NCI-H146 treated with DMSO at 0.1 percent for 48 hours (cell line): Measurements from ENCODE around the gene C1QTNF12.

Source experiments
- DNase-seq: peaks from one replicate; lab custom pipeline; 2025; ENCODE audit not compliant: unreplicated experiment; lab: John Stamatoyannopoulos, UW

Gene C1QTNF12

DNA sequence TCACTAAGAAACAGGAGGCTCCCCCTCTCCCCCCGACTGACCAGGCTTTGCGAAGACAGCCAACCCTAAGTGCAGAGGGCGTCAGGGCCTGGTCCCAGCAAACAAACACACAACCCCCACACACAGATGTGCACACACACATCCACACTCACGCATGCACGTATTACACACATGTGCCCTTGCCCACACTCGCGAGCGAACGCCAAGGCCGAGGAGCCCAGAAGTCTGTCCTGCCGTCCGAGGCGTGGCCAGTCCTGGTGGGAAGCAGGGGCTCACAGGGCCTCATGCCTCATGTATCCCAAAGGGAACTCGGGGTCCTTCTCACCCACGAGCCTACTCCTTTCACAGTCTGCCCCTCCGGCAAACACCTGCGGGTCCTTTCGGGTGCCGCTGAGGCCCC lies 16.8 kb downstream of the C1QTNF12 start:
- DNase-seq: no peak

DNA sequence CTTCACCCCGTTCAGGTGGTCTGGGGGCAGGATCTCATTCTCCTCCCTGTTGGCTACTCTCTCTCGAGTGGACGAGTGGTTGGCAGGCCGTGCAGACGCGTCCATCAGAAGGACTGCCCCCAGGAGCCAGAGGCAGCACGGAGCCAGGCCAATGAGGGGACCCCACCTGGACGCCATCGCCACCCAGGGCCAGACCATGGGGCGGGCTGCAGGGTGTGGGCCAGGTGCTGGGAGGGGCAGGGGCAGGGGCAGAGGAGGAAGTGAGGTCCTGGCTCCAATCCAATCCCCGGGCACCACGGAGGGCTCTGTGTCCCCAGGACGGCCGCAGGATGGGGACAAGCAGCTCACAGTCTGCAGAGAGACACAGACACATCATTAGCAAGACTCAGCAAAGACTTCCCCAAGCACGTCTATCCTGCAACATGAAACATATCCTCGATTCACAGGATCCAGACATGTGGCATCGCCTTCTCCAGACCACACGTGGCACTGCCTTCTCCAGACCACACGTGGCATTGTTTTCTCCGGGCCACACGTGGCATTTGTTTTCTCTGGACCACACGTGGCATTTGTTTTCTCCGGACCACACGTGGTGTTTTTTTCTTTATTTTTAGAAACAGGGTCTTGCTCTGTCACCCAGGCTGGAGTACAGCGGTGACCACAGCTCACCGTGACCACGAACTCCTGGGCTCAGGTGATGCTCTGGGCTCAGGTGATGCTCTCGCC lies 17.8 kb downstream of the C1QTNF12 start:
- DNase-seq: no peak

DNA sequence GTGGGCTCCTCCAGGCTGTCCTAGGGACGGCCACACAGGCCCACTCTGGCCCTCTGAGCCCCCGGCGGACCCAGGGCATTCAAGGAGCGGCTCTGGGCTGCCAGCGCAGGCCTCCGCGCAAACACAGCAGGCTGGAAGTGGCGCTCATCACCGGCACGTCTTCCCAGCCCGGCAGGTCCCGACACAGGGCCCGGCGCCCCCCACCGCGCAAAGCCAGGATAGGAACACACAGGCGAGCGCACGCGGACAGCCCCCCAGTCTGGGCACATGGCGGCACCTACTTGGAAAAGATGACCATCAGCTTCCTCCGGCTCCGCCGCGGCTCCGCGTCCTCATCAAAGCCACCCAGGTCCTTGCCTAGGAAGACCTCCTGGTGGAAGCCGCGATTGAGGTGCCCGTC lies 18.3 kb downstream of the C1QTNF12 start:
- DNase-seq: no peak

DNA sequence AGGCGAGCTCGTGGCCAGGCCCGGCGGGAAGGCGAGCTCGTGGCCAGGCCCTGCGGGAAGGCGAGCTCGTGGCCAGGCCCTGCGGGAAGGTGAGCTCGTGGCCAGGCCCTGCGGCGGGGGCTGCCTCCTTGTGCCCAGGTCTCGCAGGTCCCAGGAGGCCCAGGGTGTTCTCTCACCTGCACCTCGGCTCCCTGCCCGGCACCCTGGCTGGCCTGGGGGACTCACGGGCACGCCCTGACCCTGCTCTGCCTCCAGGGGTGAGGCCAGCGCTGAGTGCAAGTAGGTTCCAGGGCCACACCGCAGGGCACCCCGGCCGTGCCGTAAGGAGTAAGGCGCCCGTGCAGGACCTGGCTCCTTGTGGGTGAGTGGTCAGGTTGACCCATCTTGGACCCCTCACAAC lies 19.1 kb downstream of the C1QTNF12 start:
- no peak for DNase-seq

DNA sequence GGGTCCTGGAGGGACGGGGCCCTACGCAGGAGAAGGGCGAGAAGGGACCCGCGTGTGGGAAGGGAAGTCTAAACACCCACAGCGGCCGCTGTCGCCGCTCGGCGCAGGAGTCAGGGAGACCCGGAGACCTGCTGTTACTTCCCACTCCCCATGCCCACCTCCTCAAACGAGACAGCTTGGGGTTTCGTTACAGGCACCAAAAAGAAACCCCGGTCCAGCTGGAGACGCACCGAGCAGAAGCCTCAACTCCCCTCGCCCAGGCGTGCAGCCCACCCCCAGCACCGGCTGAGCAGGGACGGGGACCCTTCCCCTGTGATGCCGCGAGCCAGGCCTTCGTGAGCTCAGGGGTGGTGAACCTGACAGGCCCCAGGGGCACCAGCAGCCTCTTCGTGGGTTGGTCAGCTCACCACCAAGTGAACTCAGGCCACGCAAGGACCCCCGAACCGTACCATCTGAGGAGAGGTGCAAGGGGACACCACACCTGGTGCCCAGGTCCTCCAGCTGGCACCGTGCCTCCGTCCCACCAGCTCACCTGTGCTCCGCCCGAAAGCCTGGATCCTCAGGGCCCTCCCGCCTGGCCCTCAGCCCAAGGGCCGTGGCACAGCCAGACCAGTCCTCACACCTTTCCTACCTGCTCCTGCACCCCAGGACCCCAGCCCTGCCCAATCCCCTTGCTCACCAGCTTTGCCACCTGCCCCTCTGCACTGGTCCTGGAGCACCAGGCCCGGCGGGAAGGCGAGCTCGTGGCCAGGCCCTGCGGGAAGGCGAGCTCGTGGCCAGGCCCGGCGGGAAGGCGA lies 19.8 kb downstream of the C1QTNF12 start:
- DNase-seq: no peak

DNA sequence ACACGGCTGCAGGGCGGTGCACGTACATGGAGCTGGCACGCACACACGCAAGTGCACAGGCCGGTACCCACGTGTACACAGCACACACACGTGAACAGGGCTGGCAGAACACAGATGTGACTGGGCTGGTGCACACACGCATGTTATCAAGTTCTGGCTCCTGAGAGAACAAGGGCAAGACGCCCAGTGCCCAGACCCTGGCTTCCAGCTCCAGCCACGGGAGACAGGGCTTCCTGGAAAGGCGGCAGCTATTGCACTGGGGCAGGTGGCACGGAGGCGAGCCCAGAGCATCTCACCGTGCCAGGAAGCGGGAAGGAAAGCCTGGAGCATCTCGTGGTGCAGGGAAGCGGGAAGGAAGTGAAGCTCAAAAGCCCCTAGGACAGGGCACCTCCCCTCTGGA lies 20.6 kb downstream of the C1QTNF12 start:
- no peak for DNase-seq

DNA sequence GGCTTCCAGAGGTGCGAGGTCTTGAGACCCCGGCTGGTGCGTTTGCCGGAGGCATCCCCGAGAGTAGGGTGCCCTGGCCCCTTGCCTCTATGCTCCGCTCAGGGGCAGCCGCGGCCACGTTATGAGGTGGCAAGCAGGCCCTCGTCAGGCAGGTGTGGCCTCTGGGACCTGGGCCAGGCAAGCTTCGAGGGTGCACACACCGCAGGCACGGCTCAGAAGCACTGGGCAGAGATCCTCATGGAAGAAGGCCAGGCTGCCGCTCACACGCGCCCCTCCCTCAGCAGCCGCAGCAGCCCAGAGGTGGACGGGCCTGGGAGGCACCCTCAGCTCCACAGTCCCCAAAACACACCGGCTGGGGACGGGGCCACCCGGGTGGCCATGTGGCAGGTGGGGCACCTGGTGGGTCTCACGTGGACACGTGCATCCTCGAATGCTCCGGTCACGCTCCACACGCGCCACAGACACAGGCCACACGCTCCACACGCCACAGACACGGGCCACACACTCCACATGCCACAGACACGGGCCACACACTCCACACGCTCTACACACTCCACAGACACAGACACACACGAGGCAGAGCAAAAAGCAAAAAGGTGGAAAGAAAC lies 21.2 kb downstream of the C1QTNF12 start:
- DNase-seq: no peak

DNA sequence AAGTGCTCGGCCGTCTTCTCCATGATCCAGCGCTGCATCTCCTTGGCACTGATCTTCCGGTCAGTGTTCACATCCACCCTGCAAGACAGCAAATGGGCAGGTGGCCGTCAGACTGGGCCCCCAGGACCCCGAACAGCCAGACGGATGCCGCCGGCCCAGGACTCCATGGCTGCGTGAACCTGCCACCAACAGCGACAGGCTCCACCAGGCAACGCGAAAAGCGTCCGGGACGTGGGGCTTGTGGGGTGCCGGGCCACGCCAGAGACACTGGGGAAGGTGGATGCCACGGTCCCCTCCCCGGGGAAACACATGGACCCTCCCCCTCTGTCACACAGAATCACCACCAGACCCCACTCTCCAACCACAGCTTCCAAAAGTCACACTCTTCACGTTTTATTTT lies 22.6 kb downstream of the C1QTNF12 start:
- DNase-seq: no peak

DNA sequence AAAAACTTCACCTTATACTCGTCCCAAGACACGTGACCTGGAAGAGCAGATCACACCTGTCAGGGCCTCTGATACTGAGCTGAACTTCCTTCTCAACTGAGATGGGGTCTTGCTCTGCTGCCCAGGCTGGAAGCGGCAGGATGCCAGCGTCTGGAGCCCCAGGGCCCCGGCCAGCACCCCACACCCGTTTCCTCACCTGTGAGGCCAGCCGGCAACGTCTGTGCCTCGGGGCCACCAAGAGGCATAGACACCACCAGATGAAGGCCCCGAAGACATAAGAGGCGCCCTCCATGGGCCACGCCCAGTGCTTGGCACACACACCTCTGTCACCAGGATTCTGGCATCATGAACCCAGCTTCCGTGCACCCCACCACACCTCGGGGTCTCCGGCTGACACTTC lies 23.2 kb downstream of the C1QTNF12 start:
- DNase-seq: no peak

DNA sequence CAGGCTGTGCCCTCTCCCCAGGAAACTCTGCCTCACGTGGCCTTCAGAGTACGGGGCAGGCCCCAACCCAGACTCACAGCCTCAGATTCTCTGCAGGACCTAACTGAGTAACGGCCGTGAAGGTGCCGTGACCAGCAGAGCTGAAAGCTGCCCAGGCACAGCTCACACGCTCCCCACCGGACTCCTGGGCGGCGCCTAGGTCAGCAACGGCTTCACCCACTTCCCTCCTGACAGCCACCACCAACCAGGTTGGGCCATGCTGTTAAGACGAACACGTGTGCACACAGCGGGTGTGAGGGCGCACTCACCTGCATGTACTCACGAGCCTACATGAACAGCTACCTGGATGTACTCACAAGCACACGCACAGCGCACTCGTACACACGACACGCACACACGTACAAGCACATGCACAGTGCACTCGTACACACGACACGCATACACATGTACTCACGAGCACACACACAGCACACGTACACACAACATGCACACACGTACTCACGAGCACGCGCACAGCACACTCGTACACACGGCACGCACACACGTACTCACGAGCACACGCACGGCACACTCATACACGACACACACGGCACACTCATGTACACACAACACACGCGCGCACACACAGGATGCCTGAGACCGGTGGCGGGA lies 23.8 kb downstream of the C1QTNF12 start:
- DNase-seq: no peak

DNA sequence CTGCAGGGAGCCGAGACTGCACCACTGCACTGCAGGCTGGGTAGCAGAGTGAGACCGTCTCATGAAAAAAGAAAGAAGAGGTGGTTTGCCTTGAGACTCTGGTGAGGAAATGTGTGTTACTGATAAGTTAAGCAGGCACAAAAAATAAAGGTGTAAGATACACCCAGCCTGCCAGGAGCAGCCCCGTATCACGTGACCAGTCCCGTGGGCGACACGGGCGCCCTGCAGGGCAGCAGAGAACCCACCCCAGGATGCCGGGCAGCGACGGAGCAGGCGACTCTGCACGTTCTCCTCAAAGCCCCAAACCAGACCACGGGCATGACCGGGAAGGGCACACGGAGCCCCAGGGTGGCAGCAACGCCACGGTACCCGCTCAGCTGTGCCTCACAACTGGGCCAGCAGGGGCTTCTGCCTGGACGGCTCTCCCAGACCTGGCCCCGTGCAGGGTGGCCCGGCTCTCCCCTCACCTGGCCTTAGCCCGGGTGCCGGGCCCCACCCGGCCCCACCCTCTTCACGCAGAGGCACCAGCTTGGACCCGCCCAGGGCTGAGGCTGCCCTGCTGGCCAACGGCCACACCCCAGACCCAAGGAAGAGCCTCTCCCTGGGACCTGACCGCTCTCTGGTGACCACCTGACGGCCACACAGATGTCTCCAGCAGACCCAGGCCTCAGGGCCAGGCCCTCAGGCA lies 24.5 kb downstream of the C1QTNF12 start:
- DNase-seq: no peak

DNA sequence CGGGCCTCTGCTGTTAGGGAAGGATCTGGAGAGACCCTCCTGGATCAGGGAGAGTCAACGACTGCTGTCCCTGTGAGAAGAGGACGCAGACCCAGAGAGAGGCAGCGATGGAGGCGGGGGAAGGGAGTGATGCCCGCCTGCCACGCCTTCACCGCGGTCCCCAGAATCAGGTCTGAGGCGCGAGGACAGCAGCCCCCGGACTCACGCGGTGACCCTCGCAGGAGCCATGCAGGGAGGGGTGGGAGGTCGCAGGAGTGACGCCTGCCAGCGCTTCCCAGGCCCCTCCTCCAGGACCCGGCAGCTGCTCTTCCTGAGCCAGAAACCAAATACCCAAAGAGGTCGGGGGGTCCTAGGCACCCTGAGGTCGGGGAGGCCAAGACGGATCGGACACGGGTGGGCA lies 26.3 kb downstream of the C1QTNF12 start:
- no peak for DNase-seq

DNA sequence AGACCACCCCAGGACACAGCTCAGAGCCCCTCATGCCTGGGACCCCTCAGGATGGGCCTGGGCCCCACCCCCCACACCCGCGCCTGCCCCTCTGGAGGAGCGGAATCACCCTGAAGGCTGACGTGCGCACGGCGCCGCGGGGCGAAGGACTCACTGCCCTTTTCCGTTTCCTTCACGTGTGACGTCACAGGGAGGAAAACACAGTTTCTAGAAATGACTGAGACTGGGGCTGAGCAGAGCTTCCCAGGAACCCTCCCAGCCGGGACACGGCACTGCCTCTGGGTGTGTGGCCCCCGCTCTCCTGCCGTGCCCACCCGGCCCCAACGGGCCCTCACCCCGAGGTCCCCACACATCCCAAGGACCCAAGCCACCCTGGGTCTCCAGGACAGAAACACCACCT lies 27.2 kb downstream of the C1QTNF12 start:
- DNase-seq: no peak

DNA sequence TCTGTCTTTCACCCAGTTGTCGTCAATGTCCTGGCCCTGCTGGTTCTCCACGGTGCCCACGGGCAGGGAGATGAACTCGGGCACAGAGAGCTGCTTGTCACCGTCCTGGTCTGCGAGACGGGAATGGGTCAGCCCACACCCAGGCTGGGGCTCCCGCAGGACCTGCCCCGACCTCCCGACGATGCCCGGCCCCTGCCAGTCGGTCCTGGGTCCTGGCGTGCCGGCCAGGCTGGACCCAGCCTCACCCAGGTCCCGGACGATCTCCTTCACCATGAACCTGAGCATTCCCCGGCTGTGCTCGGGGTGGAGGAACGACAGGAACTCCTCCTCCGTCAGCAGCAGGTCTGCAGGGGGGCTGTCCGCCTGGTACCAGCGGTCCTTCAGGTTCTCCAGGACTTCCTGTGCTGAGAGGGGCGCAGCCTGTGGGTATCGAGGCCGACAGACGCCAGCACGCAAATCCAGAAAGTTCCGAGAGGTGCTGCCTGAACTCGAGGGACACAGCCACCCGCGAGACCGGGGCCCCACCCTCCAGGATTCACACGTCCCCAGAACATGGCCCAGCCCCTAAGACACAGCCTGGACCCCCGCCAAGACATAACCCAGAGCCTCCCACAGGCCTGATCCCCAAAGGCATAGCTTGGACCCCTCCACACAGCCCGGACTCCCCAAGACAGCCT lies 27.9 kb downstream of the C1QTNF12 start:
- DNase-seq: no peak

DNA sequence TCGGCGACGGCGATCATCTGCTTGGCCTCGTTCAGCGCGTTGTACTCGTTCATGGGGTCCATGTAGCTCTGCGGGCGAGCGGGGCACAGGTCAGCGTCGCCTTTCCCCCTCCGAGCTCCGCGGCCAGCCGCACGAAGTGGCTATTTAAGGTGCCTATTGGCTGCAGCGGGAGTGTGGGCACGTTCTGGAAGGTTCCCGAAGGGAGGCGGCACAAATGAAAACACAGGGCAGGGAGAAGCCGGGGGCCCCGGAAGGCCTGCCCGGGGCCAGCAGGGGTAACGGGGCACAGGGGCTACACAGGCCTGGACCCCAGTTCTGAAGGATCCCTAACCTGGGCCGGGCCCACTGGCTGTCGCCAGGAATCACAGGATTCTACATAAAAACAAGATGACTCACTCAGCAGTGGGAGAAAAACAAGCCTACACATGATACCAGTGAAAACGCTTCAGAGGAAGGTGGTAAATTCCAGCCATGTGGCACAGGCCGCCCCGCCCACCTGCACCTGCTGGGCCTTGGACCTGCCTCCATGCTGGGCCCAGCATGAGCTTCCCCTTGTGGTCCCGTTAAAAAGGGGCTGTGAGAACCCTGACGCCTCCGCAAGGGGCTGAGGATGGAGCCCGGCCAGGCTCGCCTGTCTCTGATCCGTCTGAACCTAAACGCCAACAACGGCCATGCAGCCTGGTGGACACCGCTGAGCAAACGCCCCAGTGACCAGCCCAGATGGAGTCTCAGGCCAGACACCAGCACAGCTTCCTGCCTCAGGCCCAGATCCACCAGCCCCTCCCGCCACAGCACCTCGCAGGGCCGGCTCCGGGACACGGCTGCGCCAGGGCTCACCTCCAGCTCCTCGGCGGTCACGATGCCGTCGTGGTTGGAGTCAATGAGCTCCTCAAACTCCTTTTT lies 28.6 kb downstream of the C1QTNF12 start:
- DNase-seq: no peak

DNA sequence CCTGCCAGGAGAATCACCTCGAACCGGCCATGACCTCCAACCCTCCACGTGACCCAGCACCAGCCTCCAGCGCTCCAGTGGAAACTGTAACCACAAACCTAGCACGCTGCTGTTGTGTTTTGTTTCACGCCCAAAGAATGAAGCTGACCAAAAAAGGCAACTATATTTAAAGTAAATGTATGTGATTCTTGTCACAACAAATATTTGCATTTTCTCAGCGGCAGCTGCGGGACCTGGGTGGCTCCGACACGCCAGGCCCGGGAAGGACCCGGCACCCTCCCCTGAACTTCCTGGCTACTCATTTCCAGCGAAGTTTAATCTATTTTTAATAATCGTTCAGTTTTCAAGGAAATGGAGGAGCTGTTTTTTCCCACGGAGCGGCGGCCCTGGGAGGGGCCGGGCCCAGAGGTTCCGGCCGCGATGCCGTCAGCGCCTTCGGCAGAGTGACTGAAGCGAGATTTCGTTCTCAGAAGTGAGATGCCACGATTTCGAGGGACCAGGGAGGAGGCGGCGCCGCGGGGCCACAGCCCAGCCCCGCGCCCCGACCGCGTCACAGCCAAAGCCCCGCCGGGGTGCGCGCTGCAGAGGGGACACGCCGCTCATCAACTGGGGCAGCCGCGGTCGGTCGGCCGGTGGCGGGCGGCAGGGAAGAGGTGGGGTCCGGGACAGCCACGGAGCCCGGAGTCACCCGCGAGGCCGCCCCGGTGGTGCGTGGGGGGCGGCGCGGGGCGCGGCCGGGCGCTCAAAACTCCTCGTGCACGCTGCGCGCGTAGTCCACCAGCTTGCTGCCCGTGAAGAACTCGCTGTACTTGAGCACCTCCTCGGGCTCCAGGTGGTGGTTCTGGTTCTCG lies 29.5 kb downstream of the C1QTNF12 start:
- no peak for DNase-seq

DNA sequence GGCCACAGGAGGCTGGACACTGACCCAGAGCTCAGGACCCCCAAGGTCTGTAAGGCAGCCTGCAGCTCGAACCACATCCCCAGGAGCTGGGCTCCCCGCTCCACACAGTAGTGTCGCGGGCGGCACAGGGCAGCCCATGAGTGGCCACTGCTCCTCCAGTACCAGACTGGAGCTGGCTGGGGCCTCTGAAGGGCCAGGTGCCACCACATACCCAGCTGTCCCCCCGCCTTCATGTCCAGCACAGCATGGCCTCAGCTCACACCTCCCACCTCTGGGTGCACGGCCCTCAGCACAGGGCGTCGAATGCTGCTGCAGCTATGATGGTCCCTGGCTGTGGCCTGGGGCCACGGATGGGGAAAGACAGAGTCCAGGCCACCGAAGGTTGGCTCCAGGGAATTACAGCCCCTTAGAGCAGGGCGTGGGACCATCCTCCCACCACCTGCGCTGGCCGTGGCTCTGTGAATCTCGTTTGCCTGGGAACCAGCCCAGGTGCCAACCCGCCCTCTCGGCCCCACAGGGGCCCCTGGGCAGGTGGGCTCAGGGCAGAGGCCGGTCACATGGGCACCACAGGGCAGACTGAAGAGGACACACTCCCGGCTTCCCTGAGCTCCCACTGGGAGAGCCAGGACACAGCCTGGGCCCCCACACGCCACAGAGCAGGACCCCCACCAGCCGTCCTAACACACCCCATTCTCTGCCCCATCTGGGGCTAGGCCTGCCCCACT lies 30.5 kb downstream of the C1QTNF12 start:
- no peak for DNase-seq

DNA sequence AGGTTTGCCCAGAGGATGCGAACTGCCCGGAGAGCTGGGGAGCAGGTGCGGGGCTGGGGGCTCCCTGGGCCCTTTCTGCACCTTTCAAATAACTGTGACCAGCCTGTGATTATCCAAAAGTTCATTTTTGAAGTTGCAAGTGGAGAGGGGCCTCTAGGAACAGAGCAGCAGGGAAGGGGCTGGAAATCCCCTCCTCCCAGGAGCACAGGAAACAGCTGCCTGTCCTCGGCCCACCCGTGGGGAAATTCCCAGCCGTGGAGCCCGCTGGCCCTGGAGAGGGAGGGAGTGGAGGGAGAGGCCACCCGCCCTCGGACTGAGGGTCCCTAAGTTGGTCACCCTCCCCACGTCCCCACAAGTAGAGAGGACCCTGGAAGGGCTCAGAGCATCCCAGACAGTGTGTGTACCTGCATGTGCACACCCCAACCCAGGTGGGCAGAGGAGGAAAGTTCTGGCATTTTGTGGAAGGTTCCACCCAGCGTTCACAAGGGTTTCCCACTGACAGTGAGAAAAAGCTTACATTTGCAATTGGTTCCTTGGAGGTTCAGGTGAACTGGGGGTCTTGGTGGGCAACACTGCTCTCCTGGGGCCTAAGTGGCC lies 31.3 kb downstream of the C1QTNF12 start:
- DNase-seq: no peak
